PC-9 (cell line): Measurements from ENCODE around the gene TNP2. TPM values are rescaled to one million over a fixed set of nuclear protein-coding genes. Genes with fewer than 3 reads are reported as not detected.

Experiments used
- BruUV-seq: library from RNA; stranded (reverse); fragments of 400-500 nt; replicated peaks from 2 replicates; lab custom pipeline; 2021; lab: Mats Ljungman, UMichigan
- CTCF ChIA-PET: fragments of 300-600 bp; sonication (Branson Sonifier 250); formaldehyde crosslinking; loops from one replicate; lab custom pipeline; 2022; ENCODE audit warnings: antibody characterized with exemption; lab: Charles Lee
- POLR2A ChIA-PET: fragments of 300-600 bp; sonication (Branson Sonifier 250); formaldehyde crosslinking; loops from one replicate; lab custom pipeline; 2022; ENCODE audit warnings: antibody characterized with exemption; ENCODE audit not compliant: unreplicated experiment; lab: Charles Lee
- DNase-seq, 2 experiments: peaks; one replicate each; pipeline versions ENCODE4 v3.0.0 to v3.0.0-alpha.2; 2015 to 2022; ENCODE audit warnings: mixed read lengths in 1 of 2
- H2AFZ ChIP-seq: fragments of 200-600 bp; sonication (generic); 2 replicates; pipeline ENCODE4 v1.8.1; 2017; ENCODE audit warnings: antibody characterized with exemption
- H3F3A ChIP-seq: fragments of 200-600 bp; sonication (generic); 2 replicates; pipeline ENCODE4 v1.8.1; 2017; ENCODE audit warnings: antibody characterized with exemption, mild to moderate bottlenecking, low read depth; ENCODE audit not compliant: insufficient read depth
- H3K27ac ChIP-seq: fragments of 200-600 bp; sonication (generic); 2 replicates; pipeline ENCODE4 v1.6.1; 2016; ENCODE audit warnings: mixed run types
- H3K27me3 ChIP-seq: fragments of 200-600 bp; sonication (generic); 2 replicates; pipeline ENCODE4 v1.6.1; 2016; ENCODE audit warnings: low read depth, mixed run types; ENCODE audit not compliant: insufficient read depth
- H3K36me3 ChIP-seq: fragments of 200-600 bp; sonication (generic); 2 replicates; pipeline ENCODE4 v1.6.1; 2016; ENCODE audit warnings: low read depth, mixed run types
- H3K4me1 ChIP-seq: fragments of 200-600 bp; sonication (generic); replicated peaks from 2 replicates; pipeline ENCODE4 v1.6.1; 2016; ENCODE audit warnings: mixed run types; ENCODE audit not compliant: insufficient read depth
- H3K4me2 ChIP-seq: fragments of 200-600 bp; sonication (generic); 2 replicates; pipeline ENCODE4 v1.6.1; 2017; ENCODE audit warnings: mixed run types
- H3K4me3 ChIP-seq: fragments of 200-600 bp; sonication (generic); 2 replicates; pipeline ENCODE4 v1.6.1; 2016; ENCODE audit warnings: mixed run types
- H3K79me2 ChIP-seq: fragments of 200-600 bp; sonication (generic); 2 replicates; pipeline ENCODE4 v1.6.1; 2017; ENCODE audit warnings: low read depth, mixed run types
- H3K9me2 ChIP-seq: fragments of 200-600 bp; sonication (generic); 2 replicates; pipeline ENCODE4 v1.8.1; 2017; ENCODE audit warnings: mild to moderate bottlenecking; ENCODE audit not compliant: insufficient read depth
- H3K9me3 ChIP-seq: fragments of 200-600 bp; sonication (generic); 2 replicates; pipeline ENCODE4 v1.8.1; 2016; ENCODE audit warnings: low read depth; ENCODE audit not compliant: insufficient read depth
- H4K20me1 ChIP-seq: fragments of 200-600 bp; sonication (generic); 2 replicates; pipeline ENCODE4 v1.8.1; 2017; ENCODE audit not compliant: insufficient read depth
- EZH2 ChIP-seq: fragments of 200-600 bp; sonication (generic); IDR thresholded peaks from 2 replicates; pipeline ENCODE4 v1.8.0; 2017; ENCODE audit warnings: antibody characterized with exemption, low read depth
- intact Hi-C: fragments of 100-400 bp; cut with micrococcal nuclease; formaldehyde crosslinking; loops from one replicate; pipeline ENCODE4 v1.10.0; 2022; ENCODE audit not compliant: unreplicated experiment
- total RNA-seq: library from RNA; stranded (reverse); gene quantifications from 2 replicates; pipeline ENCODE4 v1.2.3, GENCODE V29; 2021
- TF ChIP-seq, protein P1 (sequence below): fragments of 200-600 bp; sonication (generic); conservative IDR thresholded peaks from 2 replicates; pipeline ENCODE4 v1.6.1; 2017; ENCODE audit warnings: mixed run types, antibody characterized with exemption, mild to moderate bottlenecking, moderate library complexity

Gene TNP2
- total RNA-seq, 1 experiment from 2014 or later, result not detected

DNA sequence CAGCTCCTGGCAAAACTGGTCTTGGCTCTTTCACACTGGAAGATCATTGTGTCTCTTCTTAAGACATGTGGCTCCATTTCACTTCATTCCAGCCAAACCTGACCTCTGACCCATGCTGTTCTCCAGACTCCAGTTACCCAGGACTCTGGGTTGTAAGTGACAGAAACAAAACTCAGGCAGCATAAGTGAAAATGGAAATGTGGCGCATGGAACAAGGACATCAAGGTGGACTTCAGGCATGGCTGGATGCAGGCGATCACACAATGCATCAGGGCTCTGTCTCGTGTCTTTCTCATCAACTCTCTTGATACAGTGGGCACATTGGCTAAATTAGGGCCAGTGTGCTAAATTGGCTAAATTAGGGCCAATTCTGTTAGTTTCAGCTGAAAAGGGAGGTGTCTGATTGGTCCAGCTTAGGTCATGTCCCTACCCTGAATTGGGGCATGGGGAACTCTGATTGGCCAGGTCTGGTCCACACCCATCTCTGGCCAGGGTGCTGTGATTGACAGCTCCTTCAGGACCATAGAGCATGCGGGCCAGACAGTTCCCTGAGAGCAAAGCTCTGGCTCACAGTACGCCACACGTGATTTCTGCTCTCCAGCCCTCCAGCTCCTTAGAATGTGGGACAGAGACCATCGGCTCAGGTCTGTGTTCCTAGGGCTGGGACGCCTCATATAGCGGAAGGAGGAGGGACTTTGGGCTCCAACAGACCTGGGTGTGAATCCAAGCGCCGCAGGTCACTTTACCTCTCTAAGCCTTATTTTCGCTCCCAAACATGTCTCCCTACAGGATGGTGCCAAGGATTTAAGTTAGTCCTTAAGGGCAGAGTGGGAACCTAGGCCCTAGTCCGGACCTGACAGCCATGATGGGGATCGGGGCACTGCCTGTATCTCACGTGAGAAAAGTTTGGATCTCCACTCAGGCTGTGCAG is 30.6 kb downstream of the TNP2 start:
- DNase-seq, result no peak
- no peak overlapping the region for H3K4me3 ChIP-seq
- TF ChIP-seq, protein P1, sequence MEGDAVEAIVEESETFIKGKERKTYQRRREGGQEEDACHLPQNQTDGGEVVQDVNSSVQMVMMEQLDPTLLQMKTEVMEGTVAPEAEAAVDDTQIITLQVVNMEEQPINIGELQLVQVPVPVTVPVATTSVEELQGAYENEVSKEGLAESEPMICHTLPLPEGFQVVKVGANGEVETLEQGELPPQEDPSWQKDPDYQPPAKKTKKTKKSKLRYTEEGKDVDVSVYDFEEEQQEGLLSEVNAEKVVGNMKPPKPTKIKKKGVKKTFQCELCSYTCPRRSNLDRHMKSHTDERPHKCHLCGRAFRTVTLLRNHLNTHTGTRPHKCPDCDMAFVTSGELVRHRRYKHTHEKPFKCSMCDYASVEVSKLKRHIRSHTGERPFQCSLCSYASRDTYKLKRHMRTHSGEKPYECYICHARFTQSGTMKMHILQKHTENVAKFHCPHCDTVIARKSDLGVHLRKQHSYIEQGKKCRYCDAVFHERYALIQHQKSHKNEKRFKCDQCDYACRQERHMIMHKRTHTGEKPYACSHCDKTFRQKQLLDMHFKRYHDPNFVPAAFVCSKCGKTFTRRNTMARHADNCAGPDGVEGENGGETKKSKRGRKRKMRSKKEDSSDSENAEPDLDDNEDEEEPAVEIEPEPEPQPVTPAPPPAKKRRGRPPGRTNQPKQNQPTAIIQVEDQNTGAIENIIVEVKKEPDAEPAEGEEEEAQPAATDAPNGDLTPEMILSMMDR, result no peak
- TF ChIP-seq EZH2, result no peak
- CTCF ChIA-PET, result no interaction called here
- no peaks in the 10 kb centered on the region for H3K9me2 ChIP-seq
- H3K4me1 ChIP-seq, result no peaks in the 10 kb centered on the region
- H3K4me2 ChIP-seq, result no peak overlapping the region
- H3K27ac ChIP-seq, result no peak overlapping the region
- H3K27me3 ChIP-seq, result no peaks in the 10 kb centered on the region
- H3F3A ChIP-seq, result no peaks in the 10 kb centered on the region; the same call in 1 of the 2 replicates
- BruUV-seq, result no TSS peak
- H4K20me1 ChIP-seq, result no peaks in the 10 kb centered on the region
- H3K79me2 ChIP-seq, result no peaks in the 10 kb centered on the region
- H3K9me3 ChIP-seq, result no peaks in the 10 kb centered on the region
- intact Hi-C loops, result no loop called here
- H2AFZ ChIP-seq, result no peak overlapping the region
- POLR2A ChIA-PET, result no interaction called here
- H3K36me3 ChIP-seq, result no peaks in the 10 kb centered on the region

DNA sequence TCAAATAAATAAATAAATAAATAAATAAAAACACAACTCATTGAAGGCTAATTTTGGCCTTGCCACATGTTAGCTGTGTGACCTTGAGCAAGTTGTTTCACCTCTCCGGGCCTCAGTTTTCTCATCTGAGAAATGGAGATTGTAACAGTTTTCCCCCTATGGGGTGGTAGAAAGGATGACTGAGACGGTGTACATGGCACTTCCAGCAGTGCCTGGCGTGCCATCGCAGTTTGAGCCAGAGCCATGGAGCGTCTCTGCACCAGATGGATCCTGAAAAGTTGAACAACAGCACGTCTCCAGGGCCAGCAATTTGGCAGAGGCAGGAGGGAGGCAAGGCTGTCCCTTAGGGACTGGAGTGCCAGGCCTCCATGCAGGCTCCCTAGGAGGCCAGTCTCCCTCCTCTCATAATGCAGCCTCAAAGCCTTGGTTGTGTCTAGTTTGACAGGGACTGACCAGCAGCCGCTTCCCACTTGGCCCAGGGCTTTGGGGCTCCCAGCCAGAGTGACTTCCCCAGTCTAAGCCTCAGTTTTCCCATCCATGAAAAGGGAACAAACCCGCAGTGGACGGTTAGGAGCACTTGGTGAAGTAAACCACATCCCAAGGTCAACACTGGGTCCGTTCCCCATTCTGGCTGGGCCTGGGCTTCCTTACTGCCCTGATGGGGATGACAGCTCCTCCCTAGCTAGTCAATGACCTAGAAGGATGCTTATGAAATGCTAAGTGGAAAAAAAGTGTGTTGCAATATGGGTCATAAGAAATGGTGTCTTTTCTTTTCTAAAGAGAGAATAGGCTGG is 32.5 kb downstream of the TNP2 start:
- TF ChIP-seq, protein P1, result no peak
- TF ChIP-seq EZH2, result no peak
- H3K4me3 ChIP-seq, result no peak overlapping the region
- no peak overlapping the region for H2AFZ ChIP-seq
- BruUV-seq, result no TSS peak
- no peaks in the 10 kb centered on the region for H3K9me3 ChIP-seq
- H3F3A ChIP-seq, result no peaks in the 10 kb centered on the region; the same call in 1 of the 2 replicates
- no peaks in the 10 kb centered on the region for H4K20me1 ChIP-seq
- CTCF ChIA-PET, result no interaction called here
- no peak overlapping the region for H3K27ac ChIP-seq
- intact Hi-C loops, result no loop called here
- H3K4me1 ChIP-seq, result no peaks in the 10 kb centered on the region
- no peaks in the 10 kb centered on the region for H3K27me3 ChIP-seq
- H3K9me2 ChIP-seq, result no peaks in the 10 kb centered on the region
- H3K36me3 ChIP-seq, result no peaks in the 10 kb centered on the region
- POLR2A ChIA-PET, result no interaction called here
- no peak overlapping the region for H3K4me2 ChIP-seq
- DNase-seq, result no peak
- H3K79me2 ChIP-seq, result no peaks in the 10 kb centered on the region

DNA sequence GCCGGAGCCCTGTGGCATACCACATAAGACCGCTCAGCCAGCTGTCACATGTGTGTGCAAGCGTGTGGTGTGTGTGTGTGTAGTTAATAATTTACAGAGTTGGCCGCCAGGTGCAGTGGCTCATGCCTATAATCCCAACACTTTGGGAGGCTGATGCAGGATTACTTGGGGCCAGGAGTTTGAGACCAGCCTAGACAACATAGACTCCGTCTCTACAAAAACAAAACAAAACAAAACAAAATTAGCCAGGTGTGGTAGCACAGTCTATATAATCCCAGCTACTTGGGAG is 33.5 kb downstream of the TNP2 start:
- Histone ChIP-seq H3F3A (no peaks in the 10 kb centered on the region; the same call in 1 of the 2 replicates), H3K9me3 (no peaks in the 10 kb centered on the region), H3K36me3 (no peaks in the 10 kb centered on the region), H3K4me2 (no peak overlapping the region), H3K4me1 (no peaks in the 10 kb centered on the region), H3K79me2 (no peaks in the 10 kb centered on the region), H2AFZ (no peak overlapping the region), H4K20me1 (no peaks in the 10 kb centered on the region), H3K27me3 (no peaks in the 10 kb centered on the region), H3K27ac (no peak overlapping the region), H3K4me3 (no peak overlapping the region), H3K9me2 (no peaks in the 10 kb centered on the region)
- POLR2A ChIA-PET, result no interaction called here
- no peak for TF ChIP-seq EZH2
- TF ChIP-seq, protein P1, result no peak
- intact Hi-C loops, result no loop called here
- CTCF ChIA-PET, result interaction anchor here (0.6 kb wide), 1 partner anchor 31 kb away, joined by 4 read pairs; no protein-coding TSS in a partner anchor
- BruUV-seq, result no TSS peak
- no peak for DNase-seq
